ENCODE data around the gene PADI6. TPM values are rescaled to one million over a fixed set of nuclear protein-coding genes. Genes with fewer than 3 reads are reported as not detected.

PADI6 gene
- total RNA-seq, 4 donors from 2014 or later: not detected

- TF ChIP-seq CTCF (IDR thresholded peaks at IDR 0.05): no peak
- no peak for TF ChIP-seq POLR2A (IDR thresholded peaks at IDR 0.05)
- no peak for DNase-seq (ENCODE audit: low spot score in 2 of 2)
- WGBS, 2 donors: 63 to 79% methylated on average over 8 of the region's 8 CpGs
- no peak overlapping the region for H3K4me3 ChIP-seq (ENCODE audit: low read depth, poor library complexity, severe bottlenecking)
- intact Hi-C loops (cut with DNase I; ENCODE audit: low total_unique reads): no loop called here
Observed at GRCh38 chr1:17351598-17352324, 20.2 kb upstream of the PADI6 start.

- WGBS, 2 donors: 62 to 67% methylated on average over 8 of the region's 8 CpGs
- TF ChIP-seq POLR2A (IDR thresholded peaks at IDR 0.05): no peak
- TF ChIP-seq CTCF (IDR thresholded peaks at IDR 0.05): no peak
- no peak for DNase-seq (ENCODE audit: low spot score in 2 of 2)
- no peak overlapping the region for H3K4me3 ChIP-seq (ENCODE audit: low read depth, poor library complexity, severe bottlenecking)
- intact Hi-C loops (cut with DNase I; ENCODE audit: low total_unique reads): no loop called here
Observed at GRCh38 chr1:17352419-17352909, 19.5 kb upstream of the PADI6 start.

GRCh38 chr1:17355898-17356297, 16.1 kb upstream of the PADI6 start:
- no peak for DNase-seq (ENCODE audit: low spot score in 2 of 2)
- TF ChIP-seq POLR2A (IDR thresholded peaks at IDR 0.05): no peak
- no peak for TF ChIP-seq CTCF (IDR thresholded peaks at IDR 0.05)
- 55 to 62% methylated on average over 6 of the region's 6 CpGs for WGBS, 2 donors
- H3K4me3 ChIP-seq (ENCODE audit: low read depth, poor library complexity, severe bottlenecking): no peak overlapping the region
- intact Hi-C loops (cut with DNase I; ENCODE audit: low total_unique reads): no loop called here

- 49 to 55% methylated on average over 11 to 12 of the region's 12 CpGs for WGBS, 2 donors
Observed at GRCh38 chr1:17356387-17357026, 15.5 kb upstream of the PADI6 start.

GRCh38 chr1:17358557-17358956, 13.4 kb upstream of the PADI6 start:
- no peak for DNase-seq (ENCODE audit: low spot score in 2 of 2)
- no peak for TF ChIP-seq POLR2A (IDR thresholded peaks at IDR 0.05)
- no peak for TF ChIP-seq CTCF (IDR thresholded peaks at IDR 0.05)
- WGBS, 2 donors: 60 to 71% methylated on average over 4 of the region's 4 CpGs
- intact Hi-C loops (cut with DNase I; ENCODE audit: low total_unique reads): no loop called here
- H3K4me3 ChIP-seq (ENCODE audit: low read depth, poor library complexity, severe bottlenecking): no peak overlapping the region

More at GRCh38 chr1:17356387-17357026, 15.5 kb upstream of the PADI6 start:
- no peak overlapping the region for H3K4me3 ChIP-seq (ENCODE audit: low read depth, poor library complexity, severe bottlenecking)
- intact Hi-C loops (cut with DNase I; ENCODE audit: low total_unique reads): no loop called here
- TF ChIP-seq POLR2A (IDR thresholded peaks at IDR 0.05) (no peak), CTCF (IDR thresholded peaks at IDR 0.05) (no peak)
- no peak for DNase-seq (ENCODE audit: low spot score in 2 of 2)
